Inflammatory macrophage treated with lipopolysaccharide for 1 hour (primary cell): ENCODE measurements around the gene HSPD1.
"Not testable (repeated sequence)": the region's sequence is repeated elsewhere in the genome, so short reads cannot be mapped to it uniquely, and the experiment has no call there.

ENCODE experiments used
- DNase-seq, 2 donors: peaks; one replicate each; pipeline ENCODE4 v3.0.0-alpha.2; 2020 to 2022

Gene HSPD1

GRCh38 chr2:197496695-197497094, 2.9 kb downstream of the HSPD1 start:
- DNase-seq, result no peak

- no peak for DNase-seq
Measured at GRCh38 chr2:197495433-197496134, 4.1 kb downstream of the HSPD1 start.

- no peak for DNase-seq
Measured at GRCh38 chr2:197487385-197487784, 12.3 kb downstream of the HSPD1 start.

DNA sequence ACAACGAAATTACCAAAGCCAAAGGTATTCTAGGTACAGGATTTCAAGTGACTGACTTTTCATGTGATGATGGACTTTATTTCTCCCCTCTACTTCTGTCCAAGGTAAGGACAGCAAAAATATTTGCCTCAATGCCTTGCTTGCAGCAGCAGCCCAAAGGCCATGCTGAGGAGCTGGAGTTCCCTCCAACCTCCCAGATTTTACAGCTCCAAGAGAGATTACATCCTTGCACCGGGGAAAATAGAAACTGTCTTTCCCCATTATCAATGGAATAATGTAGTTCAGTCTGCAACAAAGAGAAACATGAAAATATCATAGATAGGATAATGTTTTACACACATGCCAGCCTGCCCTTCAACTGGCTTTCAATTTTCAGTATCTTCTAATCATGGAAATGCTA, 13.5 kb downstream of the HSPD1 start:
- DNase-seq, result no peak

DNA sequence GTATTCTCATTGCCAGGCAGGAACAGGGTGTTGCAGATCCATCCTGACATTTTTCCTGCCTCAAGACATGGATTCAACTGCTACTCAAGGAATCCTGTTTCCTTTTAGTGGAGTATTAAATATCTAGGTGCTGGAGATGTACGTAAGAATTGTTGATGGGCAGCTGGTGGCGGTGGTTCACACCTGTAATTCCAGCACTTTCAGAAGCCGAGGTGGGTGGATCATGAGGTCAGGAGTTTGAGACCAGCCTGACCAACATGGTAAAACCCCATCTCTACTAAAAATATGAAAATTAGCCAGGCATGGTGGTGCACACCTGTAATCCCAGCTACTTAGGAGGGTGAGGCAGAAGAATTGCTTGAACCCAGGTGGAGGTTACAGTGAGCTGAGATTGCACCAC, 15.4 kb downstream of the HSPD1 start:
- not testable (repeated sequence) for DNase-seq

- no peak for DNase-seq
Measured at GRCh38 chr2:197480165-197481036, 19.2 kb downstream of the HSPD1 start.

DNA sequence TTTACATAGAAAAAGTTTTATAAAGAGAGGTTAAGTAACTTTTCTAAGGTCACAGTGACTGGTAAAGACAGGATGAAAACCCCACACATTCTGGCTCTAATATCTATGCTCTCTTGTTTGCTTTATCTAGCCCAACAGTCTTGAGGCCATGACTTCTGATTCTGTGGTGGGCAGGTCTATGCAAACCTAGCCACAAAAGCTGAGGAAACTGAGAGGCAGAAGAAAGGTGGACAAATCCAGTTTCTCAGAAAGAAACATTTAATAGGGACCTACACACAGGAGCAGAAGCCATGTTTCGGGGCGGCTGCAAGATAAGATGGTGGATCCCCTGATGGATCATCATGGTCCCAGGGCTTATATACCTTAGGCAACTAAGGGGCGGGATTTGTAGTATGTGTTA, 21.8 kb downstream of the HSPD1 start:
- no peak for DNase-seq

GRCh38 chr2:197472166-197472565, 27.5 kb downstream of the HSPD1 start:
- no peak for DNase-seq

DNA sequence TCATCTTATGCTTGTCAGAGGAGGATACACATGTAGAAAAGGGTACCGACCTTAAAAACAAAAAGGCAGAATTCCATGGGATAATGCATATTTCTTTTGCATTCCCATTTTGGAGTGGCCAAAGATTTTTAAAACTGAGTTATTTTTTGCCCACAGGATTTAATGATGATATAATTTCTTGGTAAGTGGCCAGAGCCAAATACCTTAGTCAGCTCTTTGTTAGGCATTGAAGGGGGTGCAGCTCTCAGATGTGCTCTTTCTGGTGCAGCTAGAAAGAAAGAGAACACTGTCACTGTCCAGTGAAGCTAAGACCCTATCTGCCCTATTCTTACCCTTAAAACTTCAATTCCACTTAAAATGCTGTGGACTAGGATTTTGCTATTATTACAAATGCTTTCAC, 35.5 kb downstream of the HSPD1 start:
- DNase-seq, result no peak

DNA sequence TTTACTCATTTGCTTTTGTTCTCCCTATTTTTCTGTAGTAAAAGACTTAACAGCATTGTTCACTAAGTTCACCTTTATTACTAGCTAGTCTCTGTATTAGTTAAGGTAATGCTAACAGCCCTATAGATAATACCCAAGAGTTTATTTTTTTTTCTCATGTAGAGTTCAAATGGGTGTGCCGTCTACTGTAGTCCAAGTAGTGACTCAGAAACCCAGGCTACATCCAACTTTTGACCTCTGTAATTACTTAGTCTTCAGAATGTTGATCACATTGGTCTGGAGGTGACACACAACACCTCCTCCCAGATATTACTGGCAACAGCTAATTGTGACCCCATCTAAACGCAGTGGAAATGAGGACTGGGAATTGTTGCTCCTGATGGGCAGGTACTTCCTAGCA, 38.6 kb downstream of the HSPD1 start:
- DNase-seq, result no peak

DNA sequence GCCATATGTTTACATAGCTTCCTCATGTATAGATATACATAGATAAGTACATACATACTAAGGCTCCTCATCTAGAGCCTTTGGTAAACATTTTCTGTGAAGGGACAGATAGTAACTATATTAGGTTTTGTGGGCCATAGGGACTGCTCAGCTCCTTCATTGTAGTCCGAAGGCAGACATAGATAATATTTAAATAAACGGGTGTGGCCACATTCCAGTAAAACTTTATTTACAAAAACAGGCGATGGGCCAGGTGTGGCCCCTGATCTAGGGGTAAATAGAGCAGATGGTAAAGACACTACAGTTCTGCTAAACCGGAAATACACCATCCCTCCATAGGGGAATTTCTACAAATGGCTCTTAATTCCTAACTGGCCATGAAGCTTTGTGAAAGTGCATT, 39.0 kb downstream of the HSPD1 start:
- DNase-seq, result no peak

DNA sequence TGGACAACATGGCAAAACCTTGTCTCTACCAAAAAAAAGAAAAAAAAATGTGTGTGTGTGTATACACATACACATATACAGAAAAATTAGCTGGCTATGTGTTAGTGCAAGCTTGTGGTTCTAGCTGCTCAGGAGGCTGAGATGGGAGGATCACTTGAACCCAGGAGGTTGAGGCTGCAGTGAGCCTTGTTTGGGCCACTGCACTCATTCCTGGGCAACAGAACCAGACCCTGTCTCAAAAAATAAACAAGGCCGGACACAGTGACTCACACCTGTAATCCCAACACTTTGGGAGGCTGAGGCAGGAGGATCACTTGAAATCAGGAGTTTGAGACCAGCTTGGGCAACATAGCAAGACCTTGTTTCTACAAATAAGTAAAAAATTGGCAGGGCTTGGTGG, 44.2 kb downstream of the HSPD1 start:
- DNase-seq, result no peak

- no peak for DNase-seq
Measured at GRCh38 chr2:197454923-197455322, 44.7 kb downstream of the HSPD1 start.

DNA sequence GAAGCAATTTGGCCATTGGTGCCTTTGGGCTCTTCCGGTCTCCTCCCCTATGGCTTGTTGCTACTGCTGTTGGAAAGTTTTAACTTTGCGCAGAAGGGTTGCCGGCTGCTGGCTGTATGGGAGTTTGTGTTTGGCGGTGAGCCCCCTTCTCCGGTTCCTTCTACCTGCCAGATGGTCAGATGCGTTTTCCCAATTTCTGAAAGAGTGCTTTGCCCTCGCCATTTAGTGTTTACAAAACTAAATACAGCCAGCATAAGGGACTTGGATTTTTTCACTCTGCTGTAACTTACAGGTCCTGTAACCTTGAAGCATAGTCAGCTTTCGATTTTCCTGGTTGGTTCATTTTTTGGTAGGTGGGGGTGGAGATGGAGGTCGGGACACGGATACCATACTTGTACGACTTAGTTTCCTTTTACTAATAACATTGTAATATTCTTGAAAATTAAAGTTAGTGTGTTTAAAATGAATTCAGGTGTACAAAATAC, 45.7 kb downstream of the HSPD1 start:
- no peak for DNase-seq

DNA sequence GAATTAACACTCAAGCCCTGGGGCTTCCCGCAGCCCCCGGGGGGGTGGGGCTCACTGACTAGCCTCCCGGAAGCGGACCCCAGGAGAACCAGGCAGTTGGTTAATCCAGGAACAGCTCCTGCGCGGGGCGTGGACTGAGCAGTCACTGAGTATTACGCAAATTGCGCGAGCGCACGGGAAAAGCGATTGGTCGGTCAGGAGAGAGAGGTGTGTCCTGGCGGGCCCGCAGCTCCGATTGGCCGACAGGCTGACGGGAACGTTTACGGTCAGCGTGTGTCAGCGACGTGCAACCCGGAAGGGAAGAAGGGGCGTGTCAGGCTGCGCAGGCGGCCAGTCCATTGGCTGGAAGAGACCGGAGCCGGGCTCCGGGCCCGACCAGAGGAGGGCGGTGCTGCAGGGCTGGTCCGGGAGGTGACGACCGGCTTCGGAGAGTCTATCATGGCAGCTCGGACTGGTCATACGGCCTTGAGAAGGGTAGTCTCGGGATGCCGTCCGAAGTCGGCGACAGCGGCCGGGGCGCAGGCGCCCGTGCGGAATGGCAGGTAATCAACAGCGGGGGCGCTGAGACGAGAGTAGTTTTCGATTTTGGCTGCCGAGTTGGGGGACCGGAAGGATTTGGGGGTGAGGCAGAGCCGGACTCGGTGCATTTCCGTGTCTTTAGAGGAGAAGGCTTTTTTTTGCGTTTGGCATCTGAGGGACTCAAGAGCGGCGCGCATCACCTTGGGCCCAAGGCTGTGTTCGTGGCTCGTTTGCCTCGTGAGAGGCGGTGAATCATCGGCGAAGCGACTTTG, 46.3 kb downstream of the HSPD1 start, which contains the start of gene COQ10B:
COQ10B (plus strand) TSS at position 430 of the 791 bp plus-strand sequence; CDS start at position 439, 9 bp downstream.
- DNase-seq, result peak; percentile 98 to 100

DNA sequence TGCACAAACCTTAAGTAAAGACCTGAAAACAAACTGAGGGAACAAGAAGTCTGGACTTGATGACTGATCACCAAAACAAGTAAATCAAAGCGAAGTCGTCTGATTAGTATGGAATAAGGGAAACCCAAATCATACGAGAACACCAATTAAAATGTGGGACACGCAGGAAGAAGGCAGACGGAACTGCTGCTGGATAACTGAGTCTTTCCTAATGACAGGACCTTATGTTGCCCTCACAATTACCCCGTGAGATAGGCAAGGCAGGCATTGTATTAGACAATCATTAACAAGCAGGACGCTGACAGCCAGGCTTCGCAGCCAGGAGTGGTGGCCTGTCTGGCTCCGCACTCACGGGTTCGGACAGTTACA, 46.9 kb downstream of the HSPD1 start:
- no peak for DNase-seq

DNA sequence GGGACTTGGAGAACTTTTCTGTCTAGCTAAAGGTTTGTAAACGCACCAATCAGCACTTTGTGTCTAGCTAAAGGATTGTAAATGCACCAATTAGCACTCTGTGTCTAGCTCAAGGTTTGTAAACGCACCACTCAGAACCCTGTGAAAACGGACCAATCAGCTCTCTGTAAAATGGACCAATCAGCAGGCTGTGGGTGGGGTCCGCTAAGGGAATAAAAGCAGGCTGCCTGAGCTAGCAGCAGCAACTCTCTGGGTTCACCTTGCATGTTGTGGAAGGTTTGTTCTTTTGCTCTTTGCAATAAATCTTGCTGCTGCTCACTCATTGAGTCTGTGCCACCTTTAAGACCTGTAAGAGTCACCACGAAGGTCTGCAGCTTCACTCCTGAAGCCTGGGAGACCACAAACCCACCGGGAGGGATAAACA, 48.7 kb downstream of the HSPD1 start:
- not testable (repeated sequence) for DNase-seq

GRCh38 chr2:197450465-197450864, 49.2 kb downstream of the HSPD1 start:
- DNase-seq, result no peak

- DNase-seq, result no peak
Measured at GRCh38 chr2:197446844-197447243, 52.8 kb downstream of the HSPD1 start.

DNA sequence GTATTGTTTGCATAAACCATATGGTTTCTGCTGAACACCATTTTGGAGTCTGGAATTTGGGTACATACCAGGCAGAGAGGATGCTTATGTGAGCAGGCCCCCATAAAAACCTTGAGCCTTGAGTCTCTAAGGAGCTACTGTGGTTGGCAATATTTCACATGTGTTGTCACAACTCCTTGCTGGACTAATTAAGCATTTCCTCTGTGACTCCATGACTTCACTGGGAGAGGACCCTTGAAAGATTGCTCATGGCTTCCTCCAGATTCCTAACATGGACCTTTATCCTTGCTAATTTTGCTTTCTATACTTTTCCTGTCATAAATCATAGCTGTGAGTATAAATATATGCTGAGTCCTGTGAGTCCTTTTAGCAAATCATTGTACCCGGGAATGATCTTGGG, 53.9 kb downstream of the HSPD1 start:
- no peak for DNase-seq

- DNase-seq, result peak; percentile 37 to 72
Measured at GRCh38 chr2:197442857-197443256, 56.8 kb downstream of the HSPD1 start.

- DNase-seq, result no peak
Measured at GRCh38 chr2:197437380-197437779, 62.3 kb downstream of the HSPD1 start.
